Renal cortex interstitium (tissue), 11 donors: Measurements from ENCODE around the gene ZFY. TPM values are rescaled to one million over a fixed set of nuclear protein-coding genes. Genes with fewer than 3 reads are reported as not detected.
"Not testable (repeated sequence)": the region's sequence is repeated elsewhere in the genome, so short reads cannot be mapped to it uniquely, and the experiment has no call there.

Experiments
- DNase-seq, 11 donors: peaks; one replicate each; pipeline ENCODE4 v3.0.0-alpha.2; 2013; ENCODE audit warnings: low read depth in 9 of 11, low spot score in 4 of 11; ENCODE audit errors: extremely low read depth in 1 of 11
- polyA plus RNA-seq, 3 donors: library from polyadenylated mRNA; unstranded; fragments of 120-200 nt; gene quantifications; one replicate each; pipeline ENCODE4 v1.2.1, GENCODE V29; 2013; ENCODE audit not compliant: insufficient read length in 3 of 3

The ZFY gene
- polyA plus RNA-seq, 3 donors = 0.38 to 17.3 (median 14.2) TPM

GRCh38 chrY:2955561-2955960 is 20.4 kb downstream of the ZFY start:
- DNase-seq = no peak

DNA sequence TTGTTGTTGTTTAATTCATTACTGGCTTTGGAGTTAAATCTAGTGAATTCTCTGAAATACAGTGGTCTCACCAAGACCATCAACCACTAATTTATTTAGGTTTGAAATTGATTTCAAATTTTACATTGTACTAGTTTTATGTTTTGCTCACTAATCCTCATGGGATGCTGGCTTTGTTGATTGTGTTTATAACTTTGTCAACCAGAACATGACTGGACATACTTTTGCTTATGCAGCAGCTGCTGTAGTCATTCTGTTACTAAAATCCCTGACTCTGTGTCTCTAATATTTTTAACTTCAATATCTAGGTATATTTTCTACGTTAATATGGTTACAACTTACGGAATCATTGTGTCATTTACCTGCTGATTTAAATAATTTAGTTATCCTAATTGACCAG is 26.9 kb downstream of the ZFY start:
- no peak for DNase-seq

GRCh38 chrY:2964814-2965213 is 29.6 kb downstream of the ZFY start:
- no peak for DNase-seq

DNA sequence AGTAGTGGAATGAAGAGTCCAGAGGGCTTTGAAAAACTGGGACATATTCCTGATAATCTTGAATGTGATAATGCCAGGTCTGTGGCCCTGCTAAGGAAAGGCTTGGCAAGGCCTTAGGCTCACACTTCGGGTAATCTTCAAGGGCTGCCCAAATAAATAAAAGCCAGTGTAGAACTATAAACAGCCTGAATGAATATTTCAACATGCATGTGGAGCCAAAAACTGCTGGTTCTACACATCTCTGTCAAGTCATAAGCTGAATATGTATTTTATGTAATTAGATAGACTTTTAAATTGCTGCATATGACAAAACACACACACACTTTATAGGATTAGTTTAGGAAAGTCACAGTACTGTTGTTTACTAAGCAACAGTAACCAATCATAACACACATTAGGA is 30.4 kb downstream of the ZFY start:
- DNase-seq = no peak

DNA sequence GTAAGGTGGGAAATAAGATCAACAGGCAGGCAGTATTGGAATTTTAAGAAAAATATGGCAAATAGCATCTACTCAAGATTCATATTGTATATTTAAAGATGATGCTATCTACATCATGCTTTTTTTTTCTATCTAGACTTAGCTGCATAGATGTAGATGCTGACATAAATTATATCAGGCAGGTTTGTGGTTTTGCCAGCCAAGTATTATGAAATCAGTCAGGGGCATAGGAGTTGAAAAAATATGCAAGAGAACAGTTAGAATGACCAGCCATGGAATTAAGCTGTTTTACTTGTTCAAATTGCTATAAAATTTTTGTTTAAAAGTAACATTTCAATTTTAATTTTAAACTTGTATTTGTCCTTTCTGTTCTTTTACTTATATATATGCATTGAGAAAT is 34.4 kb downstream of the ZFY start:
- DNase-seq = no peak

DNA sequence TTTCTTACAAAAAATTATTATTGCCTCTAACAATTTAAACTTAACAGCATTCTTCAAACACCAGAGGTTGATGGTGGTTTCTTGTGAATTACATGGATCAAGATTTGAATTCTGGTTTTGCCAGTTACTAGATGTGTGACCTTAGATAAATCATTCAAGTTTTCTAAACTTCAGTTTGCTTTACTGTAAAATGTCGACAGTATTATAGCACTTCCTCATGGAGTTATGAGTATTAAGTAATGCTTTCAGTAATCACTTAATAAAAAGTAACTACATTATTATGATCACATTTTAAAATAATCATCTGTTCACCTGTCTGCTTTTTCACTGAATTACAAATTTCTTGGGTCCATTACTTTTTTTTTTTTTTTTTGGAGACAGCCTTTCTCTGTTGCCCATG is 37.5 kb downstream of the ZFY start:
- DNase-seq = no peak

- DNase-seq = no peak
Measured at GRCh38 chrY:2973110-2973751, 38.0 kb downstream of the ZFY start.

- DNase-seq = no peak
Measured at GRCh38 chrY:2979283-2979682, 44.1 kb downstream of the ZFY start.

GRCh38 chrY:2984491-2984890 is 49.3 kb downstream of the ZFY start:
- DNase-seq = no peak

DNA sequence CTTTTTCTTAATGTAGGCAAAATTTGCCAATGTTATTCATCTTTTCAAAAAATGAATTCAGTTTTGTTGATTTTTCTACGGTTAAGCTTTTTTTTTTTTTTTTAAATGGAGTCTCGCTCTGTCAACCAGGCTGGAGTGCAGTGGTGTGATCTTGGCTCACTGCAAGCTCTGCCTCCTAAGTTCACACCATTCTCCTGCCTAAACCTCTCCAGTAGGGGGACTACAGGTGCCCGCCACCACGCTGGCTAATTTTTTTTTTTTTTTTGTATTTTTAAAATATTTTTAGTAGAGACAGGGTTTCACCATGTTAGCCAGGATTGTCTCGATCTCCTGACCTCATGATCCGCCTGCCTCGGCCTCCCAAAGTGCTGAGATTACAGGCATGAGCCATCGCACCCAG is 52.0 kb downstream of the ZFY start:
- DNase-seq = not testable (repeated sequence)

DNA sequence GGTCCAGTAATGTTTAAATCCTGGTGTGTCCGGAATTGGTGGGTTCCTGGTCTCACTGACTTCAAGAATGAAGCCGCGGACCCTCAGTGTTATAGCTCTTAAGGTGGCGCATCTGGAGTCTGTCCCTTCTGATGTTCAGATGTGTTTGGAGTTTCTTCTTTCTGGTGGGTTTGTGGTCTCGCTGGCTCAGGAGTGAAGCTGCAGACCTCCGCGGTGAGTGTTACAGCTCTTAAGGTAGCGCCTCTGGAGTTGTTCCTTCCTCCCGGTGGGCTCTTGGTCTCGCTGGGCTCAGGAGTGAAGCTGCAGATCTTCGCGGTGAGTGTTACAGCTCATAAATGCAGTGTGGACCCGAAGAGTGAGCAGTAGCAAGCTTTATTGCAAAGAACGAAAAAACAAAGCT is 62.2 kb downstream of the ZFY start:
- not testable (repeated sequence) for DNase-seq

- no peak for DNase-seq
Measured at GRCh38 chrY:3002190-3002589, 67.0 kb downstream of the ZFY start.

DNA sequence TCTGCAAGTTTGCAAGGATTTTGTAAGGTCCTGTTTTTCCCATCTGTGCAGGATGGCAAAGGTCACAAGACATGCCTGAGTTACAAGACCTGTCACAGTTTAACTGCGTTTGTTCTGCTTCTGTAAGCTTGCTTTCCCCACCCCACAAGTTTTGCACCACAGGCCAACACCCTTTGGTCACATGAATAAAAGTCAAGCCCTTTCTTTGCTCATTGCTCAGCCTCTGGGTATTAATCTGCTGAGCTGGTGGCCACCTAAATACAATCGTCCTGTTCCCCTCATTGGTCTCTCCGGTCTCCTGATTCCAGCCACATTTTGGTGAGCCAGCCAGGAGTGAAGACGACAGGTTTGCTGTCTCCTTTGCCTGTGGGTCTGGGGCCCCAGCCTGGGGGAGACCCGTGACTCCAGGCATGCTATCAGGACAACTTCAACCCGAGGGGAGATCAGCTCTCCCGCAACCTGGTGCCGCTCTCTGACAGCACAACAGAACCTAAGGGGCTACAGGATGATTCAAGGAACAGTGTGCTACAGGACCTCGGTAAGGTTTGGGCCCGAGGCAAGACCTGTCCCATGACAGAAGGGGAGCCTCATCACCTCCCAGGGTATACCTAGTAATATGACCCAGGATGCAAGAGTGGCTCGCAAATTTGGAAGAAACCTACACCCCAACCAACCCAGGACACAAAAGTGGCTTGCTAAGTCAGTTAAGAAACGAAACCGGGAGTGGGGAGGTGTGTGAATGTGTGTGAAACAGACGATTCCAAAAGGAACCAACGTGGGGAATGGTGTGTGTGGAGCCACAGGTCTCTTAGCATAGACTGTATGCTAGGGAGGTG is 67.7 kb downstream of the ZFY start:
- no peak for DNase-seq

- DNase-seq = no peak
Measured at GRCh38 chrY:3003516-3003830, 68.3 kb downstream of the ZFY start.

GRCh38 chrY:3003846-3004245 is 68.7 kb downstream of the ZFY start:
- no peak for DNase-seq

DNA sequence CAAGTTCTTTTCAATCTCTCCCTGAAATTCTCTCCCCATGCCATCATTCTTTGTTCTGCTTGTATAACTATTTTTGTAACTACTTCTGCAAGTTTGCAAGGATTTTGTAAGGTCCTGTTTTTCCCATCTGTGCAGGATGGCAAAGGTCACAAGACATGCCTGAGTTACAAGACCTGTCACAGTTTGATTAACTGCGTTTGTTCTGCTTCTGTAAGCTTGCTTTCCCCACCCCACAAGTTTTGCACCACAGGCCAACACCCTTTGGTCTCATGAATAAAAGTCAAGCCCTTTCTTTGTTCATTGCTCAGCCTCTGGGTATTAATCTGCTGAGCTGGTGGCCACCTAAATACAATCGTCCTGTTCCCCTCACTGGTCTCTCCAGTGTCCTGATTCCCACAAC is 70.8 kb downstream of the ZFY start:
- not testable (repeated sequence) for DNase-seq

GRCh38 chrY:3007967-3008366 is 72.8 kb downstream of the ZFY start:
- no peak for DNase-seq

DNA sequence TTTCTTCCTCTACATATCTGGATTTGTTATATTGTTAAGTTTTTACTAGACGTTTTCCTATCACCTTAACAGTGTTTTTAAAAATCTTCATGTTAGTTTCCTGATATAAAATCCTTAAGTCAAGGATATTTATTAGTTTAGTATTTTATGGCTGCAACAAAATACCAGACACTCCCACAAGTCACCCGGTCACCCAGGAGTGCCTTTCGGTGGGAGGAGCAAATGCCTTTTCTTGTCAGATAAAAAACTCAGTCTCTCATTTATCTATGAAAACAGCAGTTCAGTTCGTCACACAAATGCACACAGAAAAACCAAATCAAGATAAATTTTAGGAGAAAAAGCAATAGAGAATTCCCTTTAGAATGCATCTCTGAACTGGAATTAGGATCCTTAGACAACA is 77.0 kb downstream of the ZFY start:
- no peak for DNase-seq

DNA sequence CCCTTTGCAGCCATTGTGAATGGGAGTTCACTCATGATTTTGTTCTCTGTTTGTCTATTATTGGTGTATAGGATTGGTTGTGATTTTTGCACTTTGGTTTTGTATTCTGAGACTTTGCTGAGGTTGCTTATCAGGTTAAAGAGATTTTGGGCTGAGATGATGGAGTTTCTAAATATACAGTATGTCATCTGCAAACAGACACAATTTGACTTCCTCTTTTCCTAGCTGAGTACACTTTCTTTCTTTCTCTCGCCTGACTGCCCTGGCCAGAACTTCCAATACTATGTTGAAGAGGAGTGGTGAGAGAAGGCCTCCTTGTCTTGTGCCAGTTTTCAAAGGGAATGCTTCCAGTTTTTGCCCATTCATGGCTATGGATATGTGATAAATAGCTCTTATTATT is 81.4 kb downstream of the ZFY start:
- DNase-seq = no peak

DNA sequence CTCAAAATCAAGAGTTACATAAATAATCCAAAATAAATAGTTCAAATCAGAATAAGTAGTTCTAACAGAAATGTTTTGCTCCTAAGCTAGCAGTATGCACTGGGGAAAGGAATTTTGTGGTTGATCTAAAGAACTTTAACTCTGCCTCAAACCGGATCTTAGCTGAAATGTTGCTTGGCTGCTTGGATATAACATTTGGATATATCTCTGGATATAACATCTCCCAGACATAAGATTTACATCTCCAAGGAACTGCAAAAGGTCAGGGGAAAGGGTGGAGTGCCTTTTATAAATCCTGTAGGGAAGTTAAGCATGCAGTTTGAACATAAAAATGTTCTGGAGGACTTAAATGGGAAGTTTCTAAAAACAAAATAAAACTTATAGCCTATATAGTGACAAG is 83.4 kb downstream of the ZFY start:
- DNase-seq = no peak

DNA sequence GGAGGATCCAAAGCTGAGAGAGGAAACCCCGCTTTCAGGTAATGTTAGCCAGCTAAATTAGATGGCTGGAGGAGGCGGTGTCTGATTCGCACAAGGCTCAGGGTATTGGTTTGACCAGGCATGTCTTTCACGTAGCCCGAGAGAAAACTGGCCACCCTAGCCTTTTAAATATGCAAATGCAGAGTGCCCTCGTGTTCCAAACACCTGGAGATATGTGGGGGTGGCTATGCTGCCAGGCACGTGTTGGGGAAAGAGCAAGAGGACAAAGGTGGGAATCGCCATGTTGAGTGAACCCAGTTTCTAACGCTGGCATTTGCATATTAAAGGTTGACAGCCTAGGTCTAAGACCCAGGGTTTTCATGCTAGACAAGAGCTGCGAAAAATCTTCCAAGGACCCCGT is 84.4 kb downstream of the ZFY start:
- DNase-seq = no peak
